22Rv1 (cell line): ENCODE data around the gene SRRT.

Experiments used
- ZFX ChIP-seq: fragments of 450-650 bp; IDR thresholded peaks from 2 replicates; pipeline ENCODE4 v1.6.1; 2017; ENCODE audit warnings: antibody characterized with exemption, borderline replicate concordance
- TF ChIP-seq, protein P1 (sequence below): fragments of 450-650 bp; IDR thresholded peaks from 2 replicates; pipeline ENCODE4 v1.5.1; 2017; ENCODE audit warnings: mild to moderate bottlenecking

DNA sequence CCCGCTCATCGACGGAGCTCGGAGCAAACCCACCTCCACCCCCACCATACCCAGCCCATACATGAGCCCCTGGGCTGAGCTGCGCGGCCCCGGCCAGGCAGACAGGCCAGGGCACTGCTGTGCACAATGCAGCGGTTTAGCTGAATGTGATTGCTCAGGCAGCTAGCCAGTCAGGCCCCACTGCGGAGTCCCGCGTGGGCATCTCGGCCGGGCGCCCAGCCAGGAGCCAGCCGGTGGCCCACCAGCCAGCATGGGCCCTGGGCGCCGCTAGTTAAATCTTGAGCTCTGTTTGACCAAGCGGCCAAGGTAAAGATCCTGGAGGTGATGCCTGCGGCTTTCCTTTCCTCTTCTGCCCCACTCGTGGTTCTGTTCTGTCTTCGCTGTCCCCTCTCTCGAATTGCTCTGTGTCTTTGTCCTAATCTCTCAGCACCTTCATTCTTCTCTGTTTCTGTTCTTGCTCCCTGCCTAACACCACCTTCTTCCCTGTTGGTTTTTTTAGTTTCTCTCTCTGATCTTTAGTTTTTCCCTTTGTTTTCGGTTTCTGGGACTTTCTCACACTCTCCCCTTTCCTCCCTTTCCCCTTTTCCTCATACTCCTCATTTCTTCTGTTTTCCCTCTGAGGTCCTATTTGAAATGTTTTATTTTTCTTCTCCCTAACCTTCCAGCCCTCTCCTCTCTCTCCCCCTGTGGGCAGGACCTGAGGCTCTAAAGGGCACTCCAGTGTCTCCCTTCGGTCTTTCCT lies 8.1 kb downstream of the SRRT start:
- TF ChIP-seq, protein P1, sequence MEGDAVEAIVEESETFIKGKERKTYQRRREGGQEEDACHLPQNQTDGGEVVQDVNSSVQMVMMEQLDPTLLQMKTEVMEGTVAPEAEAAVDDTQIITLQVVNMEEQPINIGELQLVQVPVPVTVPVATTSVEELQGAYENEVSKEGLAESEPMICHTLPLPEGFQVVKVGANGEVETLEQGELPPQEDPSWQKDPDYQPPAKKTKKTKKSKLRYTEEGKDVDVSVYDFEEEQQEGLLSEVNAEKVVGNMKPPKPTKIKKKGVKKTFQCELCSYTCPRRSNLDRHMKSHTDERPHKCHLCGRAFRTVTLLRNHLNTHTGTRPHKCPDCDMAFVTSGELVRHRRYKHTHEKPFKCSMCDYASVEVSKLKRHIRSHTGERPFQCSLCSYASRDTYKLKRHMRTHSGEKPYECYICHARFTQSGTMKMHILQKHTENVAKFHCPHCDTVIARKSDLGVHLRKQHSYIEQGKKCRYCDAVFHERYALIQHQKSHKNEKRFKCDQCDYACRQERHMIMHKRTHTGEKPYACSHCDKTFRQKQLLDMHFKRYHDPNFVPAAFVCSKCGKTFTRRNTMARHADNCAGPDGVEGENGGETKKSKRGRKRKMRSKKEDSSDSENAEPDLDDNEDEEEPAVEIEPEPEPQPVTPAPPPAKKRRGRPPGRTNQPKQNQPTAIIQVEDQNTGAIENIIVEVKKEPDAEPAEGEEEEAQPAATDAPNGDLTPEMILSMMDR: no peak
- TF ChIP-seq ZFX: no peak
